Ascending aorta (tissue), 2 donors: ENCODE measurements around the gene ARHGAP15. TPM values are rescaled to one million over a fixed set of nuclear protein-coding genes. Genes with fewer than 3 reads are reported as not detected.

Experiments used
- DNase-seq, 2 donors: peaks; one replicate each; pipeline ENCODE4 v3.0.0-alpha.2; 2019; ENCODE audit warnings: low spot score in 2 of 2
- H3K27ac ChIP-seq, 2 donors: fragments of 200-600 bp; sonication (generic); one replicate each; pipeline ENCODE4 v1.5.1; 2016 to 2017; ENCODE audit warnings: mild to moderate bottlenecking in 1 of 2
- H3K27me3 ChIP-seq: fragments of 200-600 bp; sonication (generic); one replicate; pipeline ENCODE4 v1.5.1; 2017
- H3K36me3 ChIP-seq, 2 donors: fragments of 200-600 bp; sonication (generic); one replicate each; pipeline ENCODE4 v1.5.1; 2016
- H3K4me1 ChIP-seq, 2 donors: fragments of 200-600 bp; sonication (generic); one replicate each; pipeline ENCODE4 v1.5.1; 2016 to 2017; ENCODE audit warnings: mild to moderate bottlenecking in 1 of 2
- H3K4me3 ChIP-seq, 2 donors: fragments of 200-600 bp; sonication (generic); one replicate each; pipeline ENCODE4 v1.5.1; 2016 to 2017; ENCODE audit warnings: mild to moderate bottlenecking in 1 of 2
- H3K9me3 ChIP-seq, 2 donors: fragments of 200-600 bp; sonication (generic); one replicate each; pipeline ENCODE4 v1.5.1; 2016
- intact Hi-C: fragments of 100-400 bp; cut with DNase I; formaldehyde crosslinking; loops from one replicate; pipeline ENCODE4 v1.15.1; 2023
- total RNA-seq: library from RNA; depleted of rRNA; stranded (reverse); fragments of >200 nt; gene quantifications from one replicate; pipeline ENCODE4 v1.1.0, GENCODE V29; 2016
- TF ChIP-seq, protein P1 (sequence below), 3 experiments: fragments of 200-600 bp in 2 of 3; fragments of 450-650 bp in 1 of 3; sonication (generic) in 2 of 3; IDR thresholded peaks; one replicate each; pipeline ENCODE4 v1.5.1; 2016 to 2019; ENCODE audit warnings: antibody characterized with exemption in 3 of 3, mild to moderate bottlenecking in 1 of 3, moderate library complexity in 1 of 3

The ARHGAP15 gene
- total RNA-seq, 1 donor from 2014 or later, result 1.4 TPM

DNA sequence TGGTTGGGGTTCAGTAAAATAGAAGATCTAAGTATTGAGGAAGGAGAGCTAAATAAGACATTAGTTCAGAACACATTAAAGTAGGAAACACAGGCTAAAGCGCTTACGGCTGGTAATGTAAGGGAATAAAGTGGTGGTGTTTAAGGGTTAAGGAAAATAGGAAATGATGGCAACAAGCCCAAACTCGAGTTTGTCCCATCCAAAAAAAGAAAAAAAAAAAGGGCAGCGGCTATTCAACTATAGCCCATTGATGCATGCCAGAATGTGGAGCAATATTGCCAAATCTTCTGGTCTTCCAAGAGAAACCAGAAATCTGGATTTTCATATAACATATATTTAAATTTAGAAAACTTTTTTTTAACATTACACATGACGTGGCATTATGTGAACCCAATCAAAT lies 161.0 kb downstream of the ARHGAP15 start:
- H3K4me1 ChIP-seq, result no peaks in the 10 kb centered on the region
- no peak for DNase-seq
- no peak overlapping the region for H3K4me3 ChIP-seq
- H3K36me3 ChIP-seq, result no peaks in the 10 kb centered on the region
- intact Hi-C loops, result no loop called here
- H3K27me3 ChIP-seq, result no peaks in the 10 kb centered on the region
- H3K27ac ChIP-seq, result no peak overlapping the region
- TF ChIP-seq, protein P1, sequence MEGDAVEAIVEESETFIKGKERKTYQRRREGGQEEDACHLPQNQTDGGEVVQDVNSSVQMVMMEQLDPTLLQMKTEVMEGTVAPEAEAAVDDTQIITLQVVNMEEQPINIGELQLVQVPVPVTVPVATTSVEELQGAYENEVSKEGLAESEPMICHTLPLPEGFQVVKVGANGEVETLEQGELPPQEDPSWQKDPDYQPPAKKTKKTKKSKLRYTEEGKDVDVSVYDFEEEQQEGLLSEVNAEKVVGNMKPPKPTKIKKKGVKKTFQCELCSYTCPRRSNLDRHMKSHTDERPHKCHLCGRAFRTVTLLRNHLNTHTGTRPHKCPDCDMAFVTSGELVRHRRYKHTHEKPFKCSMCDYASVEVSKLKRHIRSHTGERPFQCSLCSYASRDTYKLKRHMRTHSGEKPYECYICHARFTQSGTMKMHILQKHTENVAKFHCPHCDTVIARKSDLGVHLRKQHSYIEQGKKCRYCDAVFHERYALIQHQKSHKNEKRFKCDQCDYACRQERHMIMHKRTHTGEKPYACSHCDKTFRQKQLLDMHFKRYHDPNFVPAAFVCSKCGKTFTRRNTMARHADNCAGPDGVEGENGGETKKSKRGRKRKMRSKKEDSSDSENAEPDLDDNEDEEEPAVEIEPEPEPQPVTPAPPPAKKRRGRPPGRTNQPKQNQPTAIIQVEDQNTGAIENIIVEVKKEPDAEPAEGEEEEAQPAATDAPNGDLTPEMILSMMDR (IDR thresholded peaks at IDR 0.05), result no peak
- no peaks in the 10 kb centered on the region for H3K9me3 ChIP-seq

DNA sequence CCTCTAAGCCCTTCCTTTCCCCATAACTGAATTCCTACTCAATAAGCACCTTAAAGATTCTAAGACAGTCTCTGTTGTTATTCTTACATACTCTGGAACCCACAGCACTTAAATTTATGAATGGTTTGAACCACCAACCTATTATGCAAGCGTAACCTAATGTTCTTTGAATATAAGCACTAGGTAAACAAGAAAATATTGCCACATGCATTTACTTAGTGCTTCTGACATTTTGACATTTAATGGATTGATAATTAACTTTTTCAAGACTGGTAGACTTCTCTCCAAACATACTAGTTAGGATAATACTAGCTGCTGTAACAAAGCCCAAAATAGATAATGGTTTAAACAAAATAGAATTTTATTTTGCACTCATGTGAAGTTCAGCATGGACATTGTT lies 164.8 kb downstream of the ARHGAP15 start:
- TF ChIP-seq, protein P1 (IDR thresholded peaks at IDR 0.05), result no peak
- H3K27ac ChIP-seq, result no peak overlapping the region
- intact Hi-C loops, result no loop called here
- DNase-seq, result no peak
- no peaks in the 10 kb centered on the region for H3K36me3 ChIP-seq
- H3K27me3 ChIP-seq, result no peaks in the 10 kb centered on the region
- H3K4me3 ChIP-seq, result no peak overlapping the region
- H3K4me1 ChIP-seq, result no peaks in the 10 kb centered on the region
- H3K9me3 ChIP-seq, result no peaks in the 10 kb centered on the region

DNA sequence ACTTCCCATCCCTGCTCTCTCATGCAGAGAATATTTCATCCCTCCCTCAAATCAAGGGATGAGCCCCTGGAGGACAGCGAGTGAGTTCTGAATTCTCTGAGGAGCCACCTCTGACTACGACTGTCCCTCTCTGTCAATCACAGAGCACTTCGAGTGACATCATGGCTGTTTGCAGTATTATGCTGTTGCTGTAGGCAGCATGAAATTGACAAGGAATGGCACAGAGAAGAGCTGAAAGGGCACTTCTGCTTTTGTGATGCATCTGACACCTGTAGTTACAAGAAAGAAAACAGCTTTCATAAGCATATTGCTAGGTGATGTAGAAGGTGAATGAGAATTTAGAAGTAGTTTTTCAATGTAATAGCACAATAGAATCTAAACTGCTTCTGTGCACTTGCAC lies 166.9 kb downstream of the ARHGAP15 start:
- Histone ChIP-seq H3K36me3 (no peaks in the 10 kb centered on the region), H3K4me3 (no peak overlapping the region), H3K27ac (no peak overlapping the region), H3K27me3 (no peaks in the 10 kb centered on the region), H3K9me3 (no peaks in the 10 kb centered on the region), H3K4me1 (no peaks in the 10 kb centered on the region)
- intact Hi-C loops, result no loop called here
- TF ChIP-seq, protein P1 (IDR thresholded peaks at IDR 0.05), result no peak
- DNase-seq, result no peak

DNA sequence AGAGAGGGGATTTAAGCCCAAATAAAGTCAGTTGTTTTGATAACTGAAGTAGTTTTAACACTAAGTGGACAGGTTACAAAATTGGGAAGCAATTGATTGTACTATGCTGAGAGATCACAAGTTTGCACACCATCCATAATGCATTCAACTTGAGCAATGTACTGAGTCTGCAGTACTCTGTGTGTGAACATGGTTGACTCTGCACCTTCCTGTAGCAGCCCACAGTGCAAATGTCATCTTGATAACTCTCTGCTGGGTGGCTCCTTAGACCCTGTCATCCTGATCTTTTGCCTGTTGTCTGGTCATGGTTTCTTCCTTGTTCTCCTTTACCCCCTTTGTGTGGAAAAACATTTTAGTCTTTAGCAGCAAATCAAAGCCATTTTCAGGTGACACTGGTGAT lies 168.0 kb downstream of the ARHGAP15 start:
- no peaks in the 10 kb centered on the region for H3K36me3 ChIP-seq
- H3K27ac ChIP-seq, result no peak overlapping the region
- no peak for DNase-seq
- H3K9me3 ChIP-seq, result no peaks in the 10 kb centered on the region
- TF ChIP-seq, protein P1 (IDR thresholded peaks at IDR 0.05), result no peak
- H3K4me1 ChIP-seq, result no peaks in the 10 kb centered on the region
- intact Hi-C loops, result no loop called here
- H3K4me3 ChIP-seq, result no peak overlapping the region
- no peaks in the 10 kb centered on the region for H3K27me3 ChIP-seq

DNA sequence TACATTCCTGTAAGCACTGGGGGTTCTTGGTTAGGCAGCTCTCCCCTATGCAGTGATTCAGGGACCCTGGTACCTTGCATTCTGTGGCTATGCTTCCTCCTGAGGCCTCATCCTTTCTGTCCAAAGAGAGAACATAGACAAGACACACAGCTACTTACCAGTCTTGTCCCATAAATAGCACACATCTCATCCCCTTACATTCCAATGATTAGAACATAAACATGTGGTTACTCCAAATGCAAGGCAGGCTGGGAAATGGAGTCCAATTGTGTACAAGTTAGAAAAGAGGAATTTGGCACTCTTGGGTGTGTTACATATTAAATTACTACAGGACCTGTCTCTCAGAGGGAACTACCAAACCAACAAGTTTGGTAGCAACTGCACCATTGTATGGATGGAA lies 171.3 kb downstream of the ARHGAP15 start:
- Histone ChIP-seq H3K9me3 (no peaks in the 10 kb centered on the region), H3K4me1 (no peaks in the 10 kb centered on the region), H3K27ac (no peak overlapping the region), H3K27me3 (no peaks in the 10 kb centered on the region), H3K4me3 (no peak overlapping the region), H3K36me3 (no peaks in the 10 kb centered on the region)
- DNase-seq, result no peak
- intact Hi-C loops, result no loop called here
- TF ChIP-seq, protein P1 (IDR thresholded peaks at IDR 0.05), result no peak

DNA sequence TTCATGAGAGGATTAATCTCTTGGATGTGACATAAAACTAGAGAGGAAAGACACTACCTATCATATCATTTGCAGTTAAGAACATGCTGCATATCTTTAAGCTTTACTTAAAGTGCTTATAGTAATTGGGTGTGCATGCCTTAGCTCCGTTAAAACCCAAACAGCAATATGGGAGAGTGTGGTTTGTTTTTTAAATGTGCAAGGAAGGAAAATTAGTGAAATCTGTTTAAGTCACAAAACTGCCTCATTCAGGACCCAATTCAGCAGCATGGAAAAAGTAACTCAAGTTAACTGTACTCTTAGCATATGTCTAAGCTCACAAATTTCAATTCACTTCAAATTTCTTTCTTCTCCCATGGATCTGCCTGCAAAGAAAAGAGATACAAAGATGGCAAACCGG lies 182.2 kb downstream of the ARHGAP15 start:
- no peaks in the 10 kb centered on the region for H3K4me1 ChIP-seq
- no peak for DNase-seq
- TF ChIP-seq, protein P1 (IDR thresholded peaks at IDR 0.05), result no peak
- intact Hi-C loops, result no loop called here
- no peak overlapping the region for H3K27ac ChIP-seq
- no peaks in the 10 kb centered on the region for H3K27me3 ChIP-seq
- no peaks in the 10 kb centered on the region for H3K9me3 ChIP-seq
- no peak overlapping the region for H3K4me3 ChIP-seq
- H3K36me3 ChIP-seq, result no peaks in the 10 kb centered on the region
